ENCODE results near the gene SMG6.

The SMG6 gene

GRCh38 chr17:2180768-2181167, 122.8 kb downstream of the SMG6 start:
- Histone ChIP-seq H3K4me3 (ENCODE audit: low read depth, low read length) (no peak overlapping the region), H3K36me3 (ENCODE audit: control insufficient read depth in 2 of 2, insufficient read depth in 1 of 2, low read length in 2 of 2) (peaks cover 18 to 54% of the 10 kb centered on the region in 2 experiments; a peak in 2 of 3 replicates), H3K27ac (ENCODE audit: extremely low read depth, low read depth, low read length) (peak overlapping the region; percentile 47; the same call in 1 of the 2 replicates), H3K9me3 (ENCODE audit: control insufficient read depth, insufficient read depth, low read depth, low read length) (no peaks in the 10 kb centered on the region), H3K4me1 (ENCODE audit: control insufficient read depth, insufficient read depth, low read length) (peaks cover 33% of the 10 kb centered on the region)
- TF ChIP-seq PRDM4 (tag by site-specific recombination; IDR thresholded peaks at IDR 0.05) (no peak), FEZF1 (tag by site-specific recombination; IDR thresholded peaks at IDR 0.05) (peak; percentile 65; the same call in 1 of the 2 replicates), ZNF768 (tag by site-specific recombination; IDR thresholded peaks at IDR 0.05) (0 out of 2 replicates have a peak, but pooled peaks have one; percentile 24), ZNF37A (tag by site-specific recombination; IDR thresholded peaks at IDR 0.05) (no peak), PRDM6 (tag by site-specific recombination; IDR thresholded peaks at IDR 0.05) (peak; percentile 41; the same call in 1 of the 2 replicates), RBAK (tag by site-specific recombination; IDR thresholded peaks at IDR 0.05) (no peak), ZNF639 (tag by site-specific recombination; IDR thresholded peaks at IDR 0.05) (no peak), BCL11A (tag by site-specific recombination; IDR thresholded peaks at IDR 0.05; ENCODE audit: low read depth) (no peak), OSR2 (tag by site-specific recombination; IDR thresholded peaks at IDR 0.05) (peak; percentile 71; the same call in 1 of the 2 replicates)
- ChIA-PET POLR2A (no interaction called here), CTCF (interaction anchor here (1.2 kb wide), 1 partner anchor 100 kb away, joined by 3 read pairs; no protein-coding TSS in a partner anchor)

- H3K27ac ChIP-seq (ENCODE audit: extremely low read depth, low read depth, low read length) = peak overlapping the region; percentile 47
- no peaks in the 10 kb centered on the region for H3K9me3 ChIP-seq (ENCODE audit: control insufficient read depth, insufficient read depth, low read depth, low read length)
- ChIA-PET POLR2A (interaction anchor here (0.7 kb wide), 1 partner anchor 27 kb away, joined by 3 read pairs; no protein-coding TSS in a partner anchor), CTCF (interaction anchor here (0.6 to 1.2 kb wide), 4 partner anchors 27 to 65 kb away, joined by 3 to 7 read pairs (median 3); no protein-coding TSS in a partner anchor)
- peaks cover 13 to 47% of the 10 kb centered on the region in 2 experiments; a peak in 2 of 3 replicates for H3K36me3 ChIP-seq (ENCODE audit: control insufficient read depth in 2 of 2, insufficient read depth in 1 of 2, low read length in 2 of 2)
- peaks cover 41% of the 10 kb centered on the region for H3K4me1 ChIP-seq (ENCODE audit: control insufficient read depth, insufficient read depth, low read length)
- H3K4me3 ChIP-seq (ENCODE audit: low read depth, low read length) = no peak overlapping the region
- TF ChIP-seq ZNF366 (tag by site-specific recombination; conservative IDR thresholded peaks at IDR 0.05) = peak; percentile 87
- TF ChIP-seq ZNF830 (tag by site-specific recombination; IDR thresholded peaks at IDR 0.05; ENCODE audit: low read depth) = no peak
- no peak for TF ChIP-seq ZNF645 (tag by site-specific recombination; IDR thresholded peaks at IDR 0.05)
- TF ChIP-seq ZNF18 (tag by site-specific recombination; IDR thresholded peaks at IDR 0.05) = peak; percentile 54
- no peak for TF ChIP-seq SALL2 (tag by site-specific recombination; IDR thresholded peaks at IDR 0.05; ENCODE audit: borderline replicate concordance)
- TF ChIP-seq WT1 (tag by site-specific recombination; IDR thresholded peaks at IDR 0.05) = no peak
- peak; percentile 79 for TF ChIP-seq ZBTB17 (tag by site-specific recombination; IDR thresholded peaks at IDR 0.05)
- TF ChIP-seq PRDM6 (tag by site-specific recombination; IDR thresholded peaks at IDR 0.05) = peak; percentile 92
- peak; percentile 75; the same call in 1 of the 2 replicates for TF ChIP-seq KLF7 (tag by site-specific recombination; IDR thresholded peaks at IDR 0.05; ENCODE audit: borderline replicate concordance)
- no peak for TF ChIP-seq ZNF530 (tag by site-specific recombination; IDR thresholded peaks at IDR 0.05; ENCODE audit: low read depth)
- TF ChIP-seq ZNF692 (tag by site-specific recombination; IDR thresholded peaks at IDR 0.05) = 0 out of 2 replicates have a peak, but pooled peaks have one; percentile 19
- peak; percentile 89 for TF ChIP-seq ZNF629 (tag by site-specific recombination; IDR thresholded peaks at IDR 0.05)
- 0 out of 2 replicates have a peak, but pooled peaks have one; percentile 22 for TF ChIP-seq OVOL3 (tag by site-specific recombination; IDR thresholded peaks at IDR 0.05)
Measured at GRCh38 chr17:2179615-2180295, 123.8 kb downstream of the SMG6 start.
